Stomach (tissue), 4 donors: ENCODE results near the gene SC5D.

Experiments used
- CTCF ChIP-seq, 7 experiments: fragments of 450-650 bp in 4 of 7; fragments of 200-600 bp in 3 of 7; sonication (generic) in 3 of 7; IDR thresholded peaks; one replicate each; pipeline ENCODE4 v1.5.1; 2016 to 2019; ENCODE audit warnings: antibody characterized with exemption in 7 of 7, control low read depth in 2 of 7, mild to moderate bottlenecking in 1 of 7
- EP300 ChIP-seq: sonication (generic); formaldehyde crosslinking; IDR thresholded peaks from one replicate; pipeline ENCODE4 v1.6.1; 2017; ENCODE audit warnings: antibody characterized with exemption
- POLR2A ChIP-seq, 4 donors: fragments of 450-650 bp; IDR thresholded peaks; one replicate each; pipeline ENCODE4 v1.6.1; 2016; ENCODE audit warnings: antibody characterized with exemption in 4 of 4, control low read depth in 2 of 4, mild to moderate bottlenecking in 1 of 4, moderate library complexity in 1 of 4
- POLR2AphosphoS5 ChIP-seq, 3 donors: sonication (generic); formaldehyde crosslinking; IDR thresholded peaks; one replicate each; pipeline ENCODE4 v1.6.1; 2016; ENCODE audit warnings: antibody characterized with exemption in 3 of 3

- TF ChIP-seq CTCF (IDR thresholded peaks at IDR 0.05) (no peak), POLR2A (IDR thresholded peaks at IDR 0.05) (no peak), POLR2AphosphoS5 (IDR thresholded peaks at IDR 0.05) (no peak), EP300 (no peak)
Observed at GRCh38 chr11:121350314-121351082, 57.9 kb downstream of the SC5D start.
